Left ventricle myocardium inferior (tissue), 1 donor: ENCODE results near the gene IFNA13. TPM values are rescaled to one million over a fixed set of nuclear protein-coding genes. Genes with fewer than 3 reads are reported as not detected.

Experiments
- DNase-seq: peaks from one replicate; pipeline ENCODE4 v3.0.0-alpha.2; 2020
- H3K27ac ChIP-seq: fragments of 200-600 bp; replicated peaks from 2 replicates; pipeline ENCODE4 v1.8.0; 2021
- H3K27me3 ChIP-seq: fragments of 200-600 bp; 2 replicates; pipeline ENCODE4 v1.8.0; 2021; ENCODE audit warnings: low read depth
- H3K36me3 ChIP-seq: fragments of 200-600 bp; 2 replicates; pipeline ENCODE4 v1.8.0; 2021
- H3K4me1 ChIP-seq: fragments of 200-600 bp; 2 replicates; pipeline ENCODE4 v1.8.0; 2021
- H3K4me3 ChIP-seq: fragments of 200-600 bp; 2 replicates; pipeline ENCODE4 v1.8.0; 2021; ENCODE audit warnings: mild to moderate bottlenecking, moderate library complexity
- H3K9me3 ChIP-seq: fragments of 200-600 bp; replicated peaks from 2 replicates; pipeline ENCODE4 v1.8.0; 2021
- CTCF ChIP-seq: fragments of 200-600 bp; IDR thresholded peaks from 2 replicates; pipeline ENCODE4 v1.8.0; 2021; ENCODE audit warnings: antibody characterized with exemption, mild to moderate bottlenecking, borderline replicate concordance
- intact Hi-C: fragments of 100-400 bp; cut with micrococcal nuclease; formaldehyde crosslinking; loops from one replicate; pipeline ENCODE4 v1.11.0; 2022
- total RNA-seq: library from RNA; stranded (reverse); fragmentation: NEBNext Ultra II Directional; extraction: Animal tissue kit (Norgen Biotek cat#: 25700); gene quantifications from one replicate; pipeline ENCODE4 v1.2.1, GENCODE V29; 2021
- donor health status: DM: no; HTN: yes; CAD: no; lungs with severe emphysema.

Gene IFNA13
- total RNA-seq, 1 donor from 2014 or later, result not detected

- peaks cover 16% of the 10 kb centered on the region for H3K4me1 ChIP-seq
- DNase-seq, result no peak
- H3K9me3 ChIP-seq, result no peaks in the 10 kb centered on the region
- no peaks in the 10 kb centered on the region for H3K27me3 ChIP-seq
- no peak overlapping the region for H3K4me3 ChIP-seq
- intact Hi-C loops, result loop anchor here (2.0 kb wide), 1 partner anchor 471 kb away; no protein-coding TSS in a partner anchor
- H3K36me3 ChIP-seq, result peaks cover 12% of the 10 kb centered on the region
- H3K27ac ChIP-seq, result no peak overlapping the region
- TF ChIP-seq CTCF, result peak; percentile 76
These were observed 49.6 kb downstream of the IFNA13 start for GRCh38 chr9:21317956-21318923.

Other genes starting within 250 kb of the IFNA13 start
- gene IFNW1, start 226.2 kb downstream of the IFNA13 start, total RNA-seq, result not detected
- gene IFNA21, start 201.4 kb downstream of the IFNA13 start, total RNA-seq, result not detected
- not detected for gene IFNA4, start 180.5 kb downstream of the IFNA13 start, total RNA-seq
- gene IFNA7, start 165.9 kb downstream of the IFNA13 start, total RNA-seq, result not detected
- not detected for gene IFNA10, start 160.9 kb downstream of the IFNA13 start, total RNA-seq
- gene IFNA16, start 150.7 kb downstream of the IFNA13 start, total RNA-seq, result not detected
- gene IFNA17, start 139.8 kb downstream of the IFNA13 start, total RNA-seq, result not detected
- gene IFNA14, start 128.1 kb downstream of the IFNA13 start, total RNA-seq, result not detected
- not detected for gene IFNA5, start 62.7 kb downstream of the IFNA13 start, total RNA-seq
- gene KLHL9, start 32.7 kb downstream of the IFNA13 start, total RNA-seq, result 12.0 TPM
- not detected for gene IFNA6, start 17.2 kb downstream of the IFNA13 start, total RNA-seq
- gene IFNA2, start 17.3 kb upstream of the IFNA13 start, total RNA-seq, result not detected
- gene IFNA8, start 41.1 kb upstream of the IFNA13 start, total RNA-seq, result not detected
- gene IFNA1, start 72.4 kb upstream of the IFNA13 start, total RNA-seq, result not detected
- not detected for gene IFNE, start 114.3 kb upstream of the IFNA13 start, total RNA-seq